Measurements from ENCODE around the gene CDC123.
A peak's percentile ranks its signal among the peaks of the same experiment; 100 is the strongest.

Gene CDC123

DNA sequence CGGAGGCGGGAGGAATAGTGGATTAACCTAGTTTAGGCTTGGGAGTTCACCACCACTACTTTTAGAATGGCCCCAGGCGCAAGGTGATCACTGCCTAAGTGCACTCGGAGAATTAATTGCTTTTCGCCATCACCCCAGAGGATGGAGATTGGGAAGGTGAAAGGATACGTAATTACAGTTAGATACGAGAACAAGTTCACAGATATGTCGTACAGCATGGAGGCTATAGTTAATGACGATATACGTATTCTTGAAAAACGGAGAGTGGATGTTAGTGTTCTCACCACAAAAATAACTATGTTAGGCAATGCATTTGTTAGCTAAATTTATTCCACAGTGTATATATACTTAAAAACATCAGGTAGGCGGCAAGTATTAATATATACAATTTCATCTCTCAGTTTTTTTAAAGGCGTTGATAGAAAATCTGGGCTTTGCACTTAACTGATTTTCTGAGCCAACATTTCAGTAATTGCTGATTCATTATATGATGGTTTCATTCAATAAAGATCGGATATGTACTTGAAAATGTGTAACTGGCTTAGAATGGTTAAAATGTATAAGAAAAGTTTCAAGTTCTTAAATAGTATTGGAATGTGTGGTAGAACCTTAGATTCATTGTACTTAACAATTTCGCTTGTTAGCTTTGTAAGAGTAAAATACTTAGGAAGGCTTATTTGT is 683 bp downstream of the CDC123 start:
- H3K9ac ChIP-seq (ENCODE audit: low read length) = peak overlapping the region; percentile 95
- H3K27ac ChIP-seq (ENCODE audit: low read length) = peak overlapping the region; percentile 91
- H3K4me2 ChIP-seq (ENCODE audit: low read length) = peak overlapping the region; percentile 92
- peaks cover 97% of the 10 kb centered on the region for H3K79me2 ChIP-seq (ENCODE audit: low read length)
- peaks cover 28% of the 10 kb centered on the region for H3K4me1 ChIP-seq (ENCODE audit: low read length)
- TF ChIP-seq CTCF (IDR thresholded peaks at IDR 0.05; ENCODE audit: low read depth, low read length) (no peak), EZH2phosphoT487 (IDR thresholded peaks at IDR 0.05; ENCODE audit: low read depth) (no peak)
- H4K20me1 ChIP-seq (ENCODE audit: insufficient read depth, low read length) = peaks cover 5% of the 10 kb centered on the region
- no peaks in the 10 kb centered on the region for H3K9me3 ChIP-seq (ENCODE audit: insufficient read depth, low read length)
- H3K4me3 ChIP-seq (ENCODE audit: low read length) = peak overlapping the region; percentile 100
- peaks cover 16% of the 10 kb centered on the region for H3K36me3 ChIP-seq (replicated peaks; ENCODE audit: low read depth, low read length)
- H3K27me3 ChIP-seq (ENCODE audit: low read depth, low read length) = no peaks in the 10 kb centered on the region
- H2AFZ ChIP-seq (ENCODE audit: low read depth, low read length) = peak overlapping the region; percentile 91; the same call in 1 of the 2 replicates

DNA sequence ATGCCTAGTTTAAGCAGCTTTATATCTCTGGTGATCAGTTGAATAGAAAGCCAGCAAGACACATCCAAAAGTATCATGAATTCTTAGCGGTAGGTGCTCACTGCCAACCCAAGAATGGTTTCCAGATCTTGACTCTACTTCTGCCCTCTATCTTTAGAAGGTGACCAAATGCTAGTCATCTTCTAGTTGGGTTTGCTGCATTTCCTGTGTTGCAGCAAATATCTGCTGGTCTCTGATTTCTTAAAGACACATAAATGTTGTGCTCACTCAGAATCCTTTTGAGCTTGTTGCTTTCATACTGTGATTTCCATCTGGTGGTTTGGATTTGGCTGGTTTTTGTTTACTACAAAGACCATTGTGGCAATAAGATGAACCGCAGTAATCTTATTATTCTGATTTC is 2.2 kb downstream of the CDC123 start:
- H3K36me3 ChIP-seq (replicated peaks; ENCODE audit: low read depth, low read length) = peaks cover 21% of the 10 kb centered on the region
- TF ChIP-seq EZH2phosphoT487 (IDR thresholded peaks at IDR 0.05; ENCODE audit: low read depth) (no peak), CTCF (IDR thresholded peaks at IDR 0.05; ENCODE audit: low read depth, low read length) (no peak)
- H3K4me1 ChIP-seq (ENCODE audit: low read length) = peaks cover 25% of the 10 kb centered on the region
- H3K4me3 ChIP-seq (ENCODE audit: low read length) = no peak overlapping the region
- H3K4me2 ChIP-seq (ENCODE audit: low read length) = peak overlapping the region; percentile 32
- peaks cover 98% of the 10 kb centered on the region for H3K79me2 ChIP-seq (ENCODE audit: low read length)
- no peak overlapping the region for H3K9ac ChIP-seq (ENCODE audit: low read length)
- peaks cover 10% of the 10 kb centered on the region for H4K20me1 ChIP-seq (ENCODE audit: insufficient read depth, low read length)
- peak overlapping the region; percentile 65 for H3K27ac ChIP-seq (ENCODE audit: low read length)
- H3K27me3 ChIP-seq (ENCODE audit: low read depth, low read length) = no peaks in the 10 kb centered on the region
- no peak overlapping the region for H2AFZ ChIP-seq (ENCODE audit: low read depth, low read length)
- no peaks in the 10 kb centered on the region for H3K9me3 ChIP-seq (ENCODE audit: insufficient read depth, low read length)

DNA sequence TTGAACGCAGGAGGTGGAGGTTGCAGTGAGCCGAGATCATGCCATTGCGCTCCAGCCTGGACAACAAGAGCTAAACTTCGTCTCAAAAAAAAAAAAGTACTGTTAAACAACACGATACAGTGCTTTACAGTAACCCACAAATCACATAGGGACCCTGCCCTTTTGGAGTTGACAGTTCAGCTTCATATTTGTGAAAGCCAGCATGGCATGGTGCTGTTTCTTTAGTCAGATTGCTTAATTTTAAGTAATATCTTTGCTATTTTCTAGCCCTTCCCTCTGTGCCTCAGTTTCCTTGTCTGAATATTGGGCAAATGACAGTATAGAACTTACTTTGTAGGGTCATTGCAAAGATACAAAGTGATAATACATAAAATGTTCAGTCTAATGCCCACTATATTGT is 4.9 kb downstream of the CDC123 start:
- Histone ChIP-seq H2AFZ (ENCODE audit: low read depth, low read length) (no peak overlapping the region), H3K4me2 (ENCODE audit: low read length) (no peak overlapping the region), H3K36me3 (replicated peaks; ENCODE audit: low read depth, low read length) (peaks cover 27% of the 10 kb centered on the region), H3K9ac (ENCODE audit: low read length) (no peak overlapping the region), H3K9me3 (ENCODE audit: insufficient read depth, low read length) (no peaks in the 10 kb centered on the region), H4K20me1 (ENCODE audit: insufficient read depth, low read length) (peaks cover 10% of the 10 kb centered on the region), H3K4me3 (ENCODE audit: low read length) (no peak overlapping the region), H3K27me3 (ENCODE audit: low read depth, low read length) (no peaks in the 10 kb centered on the region), H3K79me2 (ENCODE audit: low read length) (peaks cover 96% of the 10 kb centered on the region), H3K27ac (ENCODE audit: low read length) (no peak overlapping the region), H3K4me1 (ENCODE audit: low read length) (peaks cover 19% of the 10 kb centered on the region)
- TF ChIP-seq EZH2phosphoT487 (IDR thresholded peaks at IDR 0.05; ENCODE audit: low read depth) (no peak), CTCF (IDR thresholded peaks at IDR 0.05; ENCODE audit: low read depth, low read length) (no peak)

DNA sequence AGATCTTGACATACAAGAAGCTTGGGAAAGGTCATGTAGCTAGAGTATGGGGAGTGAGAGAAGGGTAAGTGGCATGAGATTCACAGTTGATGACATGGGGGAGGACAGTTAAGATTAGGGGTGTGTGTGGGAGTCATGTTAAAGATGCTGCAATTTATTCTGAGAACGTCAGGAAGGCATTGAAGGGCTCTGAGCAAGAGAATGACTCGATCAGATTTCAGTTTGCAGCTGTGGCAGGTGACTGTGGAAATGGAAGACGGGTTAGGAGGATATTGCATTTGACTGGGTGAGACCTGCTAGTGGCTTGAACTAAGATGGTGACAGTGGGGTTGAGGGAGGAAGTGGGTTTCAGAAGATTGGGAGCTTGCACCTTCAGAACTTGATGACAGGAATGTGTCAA is 5.6 kb downstream of the CDC123 start:
- Histone ChIP-seq H3K79me2 (ENCODE audit: low read length) (peaks cover 96% of the 10 kb centered on the region), H3K27me3 (ENCODE audit: low read depth, low read length) (no peaks in the 10 kb centered on the region), H4K20me1 (ENCODE audit: insufficient read depth, low read length) (peaks cover 10% of the 10 kb centered on the region), H3K4me2 (ENCODE audit: low read length) (no peak overlapping the region), H3K36me3 (replicated peaks; ENCODE audit: low read depth, low read length) (peaks cover 27% of the 10 kb centered on the region), H2AFZ (ENCODE audit: low read depth, low read length) (no peak overlapping the region), H3K4me1 (ENCODE audit: low read length) (peaks cover 19% of the 10 kb centered on the region), H3K27ac (ENCODE audit: low read length) (no peak overlapping the region), H3K9ac (ENCODE audit: low read length) (no peak overlapping the region), H3K4me3 (ENCODE audit: low read length) (no peak overlapping the region), H3K9me3 (ENCODE audit: insufficient read depth, low read length) (no peaks in the 10 kb centered on the region)
- no peak for TF ChIP-seq CTCF (IDR thresholded peaks at IDR 0.05; ENCODE audit: low read depth, low read length)
- TF ChIP-seq EZH2phosphoT487 (IDR thresholded peaks at IDR 0.05; ENCODE audit: low read depth) = no peak

Data from OCI-LY3 (cell line).